Hematopoietic multipotent progenitor cell treated with erythropoietin and hydrocortisone succinate and interleukin-3 and kit ligand, for 8 days (in vitro differentiated cells): ENCODE measurements around the gene OR6C2.
"Not testable (repeated sequence)": the region's sequence is repeated elsewhere in the genome, so short reads cannot be mapped to it uniquely, and the experiment has no call there.

Source experiments
- DNase-seq: peaks from one replicate; pipeline ENCODE4 v3.0.0-alpha.2; 2015

The OR6C2 gene

GRCh38 chr12:55479136-55479535, 35.3 kb downstream of the OR6C2 start:
- not testable (repeated sequence) for DNase-seq

DNA sequence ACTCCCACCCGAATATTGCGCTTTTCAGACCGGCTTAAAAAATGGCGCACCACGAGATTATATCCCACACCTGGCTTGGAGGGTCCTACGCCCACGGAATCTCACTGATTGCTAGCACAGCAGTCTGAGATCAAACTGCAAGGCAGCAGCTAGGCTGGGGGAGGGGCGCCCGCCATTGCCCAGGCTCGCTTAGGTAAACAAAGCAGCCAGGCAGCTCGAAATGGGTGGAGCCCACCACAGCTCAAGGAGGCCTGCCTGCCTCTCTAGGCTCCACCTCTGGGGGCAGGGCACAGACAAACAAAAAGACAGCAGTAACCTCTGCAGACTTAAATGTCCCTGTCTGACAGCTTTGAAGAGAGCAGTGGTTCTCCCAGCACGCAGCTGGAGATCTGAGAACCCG, 40.4 kb downstream of the OR6C2 start:
- DNase-seq, result not testable (repeated sequence)

DNA sequence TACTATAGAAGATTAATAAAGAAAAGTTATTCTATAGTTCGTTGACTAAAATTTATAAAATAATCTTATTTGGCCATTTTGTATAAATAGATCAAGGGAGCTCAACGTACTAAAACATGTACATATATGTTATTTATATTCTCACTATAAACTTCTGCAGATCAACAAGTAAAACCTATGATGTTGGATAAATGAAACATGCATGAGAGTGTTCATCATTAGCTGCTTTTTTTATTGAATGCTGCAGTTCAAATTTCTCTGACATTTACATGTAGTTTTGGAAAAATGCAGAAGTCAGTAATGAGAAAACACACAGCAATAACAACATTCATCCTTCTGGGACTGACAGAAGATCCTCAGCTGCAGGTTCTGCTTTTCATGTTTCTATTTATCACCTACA, 48.2 kb downstream of the OR6C2 start, which contains the start of gene OR6C68:
Gene OR6C68, plus strand, starts transcription at position 301 of the 400 bp plus-strand sequence. Its CDS starts 0 bp downstream, at position 301.
- DNase-seq, result no peak

DNA sequence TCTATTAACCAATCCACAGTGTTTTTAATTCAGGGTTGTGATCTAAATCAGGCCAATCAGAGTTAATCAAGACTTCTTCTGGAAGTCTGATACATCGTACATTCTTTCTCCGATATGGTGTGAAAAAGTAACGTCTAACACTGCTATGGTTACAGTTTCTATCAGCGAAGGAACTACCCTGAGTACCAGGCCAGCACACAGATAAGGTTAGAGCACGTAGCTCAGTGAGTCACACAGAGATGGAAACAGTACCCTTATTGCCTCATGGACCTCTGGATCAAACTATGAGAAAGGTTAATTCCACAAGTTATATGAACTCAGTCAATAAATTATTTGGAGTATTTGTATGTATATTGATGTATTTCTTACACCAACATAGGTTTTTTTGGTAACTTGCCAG, 51.6 kb downstream of the OR6C2 start:
- DNase-seq, result no peak

- no peak for DNase-seq
Observed at GRCh38 chr12:55499231-55499630, 55.4 kb downstream of the OR6C2 start.

GRCh38 chr12:55499810-55500252, 56.0 kb downstream of the OR6C2 start:
- peak; percentile 73 for DNase-seq

DNA sequence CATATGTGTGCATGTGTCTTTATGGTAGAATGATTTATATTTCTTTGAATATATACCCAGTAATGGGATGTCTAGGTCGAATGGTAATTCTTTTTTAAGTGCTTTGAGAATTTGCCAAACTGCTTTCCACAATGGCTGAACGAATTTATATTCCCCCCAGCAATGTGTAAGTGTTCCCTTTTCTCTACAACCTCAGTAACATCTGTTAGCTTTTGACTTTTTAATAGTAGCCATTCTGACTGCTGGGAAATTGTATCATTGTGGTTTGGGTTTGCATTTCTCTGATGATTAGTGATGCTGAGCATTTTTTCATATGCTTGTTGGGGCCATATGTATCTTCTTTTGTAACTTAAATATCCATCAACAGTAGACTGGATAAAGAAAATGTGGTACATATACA, 57.7 kb downstream of the OR6C2 start:
- DNase-seq, result no peak
